Pulmonary artery endothelial cell (primary cell): ENCODE measurements around the gene OR52N2. TPM values are rescaled to one million over a fixed set of nuclear protein-coding genes. Genes with fewer than 3 reads are reported as not detected.

Experiments used
- total RNA-seq: library from RNA; depleted of rRNA; stranded (reverse); fragments of >200 nt; gene quantifications from 2 replicates; pipeline ENCODE4 v1.2.3, GENCODE V29; 2014

The OR52N2 gene
- total RNA-seq, 1 donor from 2014 or later: not detected

Other genes with a start within 250 kb of the OR52N2 start
- not detected in 2 replicates for gene OR52B6, start 228.0 kb upstream of the OR52N2 start, total RNA-seq
- gene TRIM6, start 212.3 kb upstream of the OR52N2 start, total RNA-seq: 2.0 TPM in 2 replicates
- 11.3 and 12.9 TPM in 2 replicates for gene TRIM34, start 183.9 kb upstream of the OR52N2 start, total RNA-seq
- 56.6 and 77.9 TPM in 2 replicates for gene TRIM5, start 123.8 kb upstream of the OR52N2 start, total RNA-seq
- 116 and 129 TPM in 2 replicates for gene TRIM22, start 119.1 kb upstream of the OR52N2 start, total RNA-seq
- gene OR56B1, start 72.5 kb upstream of the OR52N2 start, total RNA-seq: not detected in 2 replicates
- not detected in 2 replicates for gene OR52N4, start 54.7 kb upstream of the OR52N2 start, total RNA-seq
- gene OR52N5, start 25.6 kb upstream of the OR52N2 start, total RNA-seq: not detected in 2 replicates
- not detected in 2 replicates for gene OR52N1, start 17.7 kb upstream of the OR52N2 start, total RNA-seq
- gene OR52E6, start 33.0 kb downstream of the OR52N2 start, total RNA-seq: not detected in 2 replicates
- not detected in 2 replicates for gene OR52E8, start 48.8 kb downstream of the OR52N2 start, total RNA-seq
- gene OR52E4, start 71.7 kb downstream of the OR52N2 start, total RNA-seq: not detected in 2 replicates
- not detected in 2 replicates for gene OR52E5, start 84.3 kb downstream of the OR52N2 start, total RNA-seq
- gene OR56A3, start 133.3 kb downstream of the OR52N2 start, total RNA-seq: not detected in 2 replicates
- not detected in 2 replicates for gene OR56A5, start 159.6 kb downstream of the OR52N2 start, total RNA-seq
- not detected in 2 replicates for gene OR52L1, start 178.1 kb downstream of the OR52N2 start, total RNA-seq
- not detected in 2 replicates for gene OR56A4, start 198.0 kb downstream of the OR52N2 start, total RNA-seq
- not detected in 2 replicates for gene OR56A1, start 221.8 kb downstream of the OR52N2 start, total RNA-seq